Astrocyte (in vitro differentiated cells and primary cell): ENCODE measurements around the gene OGFOD3.

Experiments used
- EZH2 ChIP-seq: IDR thresholded peaks from 2 replicates; pipeline ENCODE4 v1.6.1; 2012; ENCODE audit warnings: mild to moderate bottlenecking, low read length, inconsistent platforms; ENCODE audit not compliant: insufficient read depth
- TF ChIP-seq, protein P1 (sequence below): IDR thresholded peaks from 2 replicates; pipeline ENCODE4 v1.5.1; 2011; ENCODE audit warnings: low read depth, mild to moderate bottlenecking, inconsistent platforms, low read length, moderate library complexity; ENCODE audit not compliant: insufficient read depth

DNA sequence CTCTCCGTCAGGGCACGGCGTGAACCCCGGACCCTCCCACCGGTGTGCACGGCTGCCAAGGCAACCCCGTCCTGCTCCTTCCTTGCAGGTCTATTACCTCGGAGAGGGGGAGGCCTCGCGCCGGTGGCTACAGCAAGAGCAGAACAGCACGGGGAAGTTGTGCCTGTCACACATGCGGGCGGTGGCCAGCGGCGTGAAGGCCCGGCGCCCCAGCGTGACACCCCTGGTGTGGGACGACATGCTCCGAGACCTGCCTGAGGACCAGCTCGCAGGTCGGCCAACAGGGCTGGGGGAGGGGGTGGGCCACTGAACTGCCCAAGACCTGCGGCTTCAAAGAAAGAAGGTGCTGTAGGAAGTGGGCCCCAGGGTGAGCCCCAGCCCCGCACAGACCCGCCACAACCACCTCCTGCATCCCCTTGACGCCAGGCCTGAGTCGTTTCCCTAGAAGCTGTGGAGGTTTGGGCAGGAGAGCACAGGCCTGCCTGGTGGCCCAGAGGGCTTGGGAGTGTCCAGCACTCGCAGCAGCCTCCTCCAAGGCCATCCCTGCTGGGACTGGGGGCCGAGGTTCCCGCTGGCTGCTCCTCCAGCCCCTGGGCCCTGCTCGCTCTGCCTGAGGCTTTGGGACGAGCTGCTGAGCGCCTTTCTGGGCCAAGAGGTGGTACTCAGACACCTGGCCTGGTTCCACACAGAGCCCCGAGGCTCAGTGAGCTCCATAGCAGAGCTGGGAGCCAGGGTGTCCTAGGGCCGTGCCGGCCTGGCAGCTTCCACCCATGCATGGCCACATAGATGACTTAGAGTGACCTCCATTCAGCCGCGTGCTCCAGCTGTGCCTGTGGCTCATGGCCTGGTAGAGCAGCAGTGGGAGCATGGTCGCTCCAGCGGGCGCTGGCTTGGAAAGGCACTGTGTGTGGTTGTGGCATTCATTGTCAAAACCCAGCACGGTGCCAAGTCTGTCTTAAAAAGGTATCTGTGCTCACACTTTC lies 17.5 kb upstream of the OGFOD3 start:
- TF ChIP-seq, protein P1, sequence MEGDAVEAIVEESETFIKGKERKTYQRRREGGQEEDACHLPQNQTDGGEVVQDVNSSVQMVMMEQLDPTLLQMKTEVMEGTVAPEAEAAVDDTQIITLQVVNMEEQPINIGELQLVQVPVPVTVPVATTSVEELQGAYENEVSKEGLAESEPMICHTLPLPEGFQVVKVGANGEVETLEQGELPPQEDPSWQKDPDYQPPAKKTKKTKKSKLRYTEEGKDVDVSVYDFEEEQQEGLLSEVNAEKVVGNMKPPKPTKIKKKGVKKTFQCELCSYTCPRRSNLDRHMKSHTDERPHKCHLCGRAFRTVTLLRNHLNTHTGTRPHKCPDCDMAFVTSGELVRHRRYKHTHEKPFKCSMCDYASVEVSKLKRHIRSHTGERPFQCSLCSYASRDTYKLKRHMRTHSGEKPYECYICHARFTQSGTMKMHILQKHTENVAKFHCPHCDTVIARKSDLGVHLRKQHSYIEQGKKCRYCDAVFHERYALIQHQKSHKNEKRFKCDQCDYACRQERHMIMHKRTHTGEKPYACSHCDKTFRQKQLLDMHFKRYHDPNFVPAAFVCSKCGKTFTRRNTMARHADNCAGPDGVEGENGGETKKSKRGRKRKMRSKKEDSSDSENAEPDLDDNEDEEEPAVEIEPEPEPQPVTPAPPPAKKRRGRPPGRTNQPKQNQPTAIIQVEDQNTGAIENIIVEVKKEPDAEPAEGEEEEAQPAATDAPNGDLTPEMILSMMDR = no peak
- TF ChIP-seq EZH2 = no peak
